OCI-LY7 (cell line): ENCODE data around the gene PGM2L1. TPM values are rescaled to one million over a fixed set of nuclear protein-coding genes. Genes with fewer than 3 reads are reported as not detected.

Experiments
- Bru-seq: library from RNA; stranded (reverse); fragments of 400-500 nt; gene quantifications from one replicate; lab custom pipeline; 2021; lab: Mats Ljungman, UMichigan
- BruChase-seq, 2 experiments: library from RNA; stranded (reverse); fragments of 400-500 nt; gene quantifications; one replicate each; lab custom pipeline; 2021; lab: Mats Ljungman, UMichigan
- BruUV-seq: library from RNA; stranded (reverse); fragments of 400-500 nt; replicated peaks from 2 replicates; lab custom pipeline; 2021; lab: Mats Ljungman, UMichigan
- CTCF ChIA-PET: fragments of 300-600 bp; sonication (Branson Sonifier 250); formaldehyde crosslinking; loops from one replicate; lab custom pipeline; 2022; ENCODE audit warnings: antibody characterized with exemption; ENCODE audit not compliant: unreplicated experiment; lab: Charles Lee
- POLR2A ChIA-PET: fragments of 300-600 bp; sonication (Branson Sonifier 250); formaldehyde crosslinking; loops from one replicate; lab custom pipeline; 2022; ENCODE audit warnings: antibody characterized with exemption; lab: Charles Lee
- DNase-seq: peaks from one replicate; pipeline ENCODE4 v3.0.0-alpha.2; 2015; ENCODE audit warnings: low spot score
- H2AFZ ChIP-seq: fragments of 200-600 bp; sonication (generic), shearing (Covaris generic); 2 replicates; pipeline ENCODE4 v1.6.1; 2014; ENCODE audit warnings: mild to moderate bottlenecking, antibody characterized with exemption, low read length, moderate library complexity
- H3K27ac ChIP-seq: fragments of 200-600 bp; sonication (generic); 2 replicates; pipeline ENCODE4 v1.5.1; 2014; ENCODE audit warnings: mixed run types, low read depth, mild to moderate bottlenecking, moderate library complexity, low read length, inconsistent platforms; ENCODE audit not compliant: poor library complexity, severe bottlenecking
- H3K36me3 ChIP-seq: fragments of 200-600 bp; sonication (generic); 2 replicates; pipeline ENCODE4 v1.6.1; 2014; ENCODE audit warnings: mild to moderate bottlenecking, antibody characterized with exemption, low read length, moderate library complexity, mixed read lengths; ENCODE audit not compliant: insufficient read depth
- H3K4me1 ChIP-seq: fragments of 200-600 bp; sonication (generic); 2 replicates; pipeline ENCODE4 v1.5.1; 2014; ENCODE audit warnings: mild to moderate bottlenecking, low read length; ENCODE audit not compliant: insufficient read depth, poor library complexity, severe bottlenecking
- H3K4me2 ChIP-seq: fragments of 200-600 bp; sonication (generic); 2 replicates; pipeline ENCODE4 v1.6.1; 2014; ENCODE audit warnings: mild to moderate bottlenecking, low read length
- H3K4me3 ChIP-seq: fragments of 200-600 bp; sonication (generic); 2 replicates; pipeline ENCODE4 v1.5.1; 2014; ENCODE audit warnings: mild to moderate bottlenecking, low read depth, low read length; ENCODE audit not compliant: poor library complexity, severe bottlenecking
- H3K79me2 ChIP-seq: fragments of 200-600 bp; sonication (generic); 2 replicates; pipeline ENCODE4 v1.6.1; 2016; ENCODE audit warnings: low read depth, mild to moderate bottlenecking, low read length, moderate library complexity, mixed read lengths; ENCODE audit not compliant: insufficient read depth
- H3K9me2 ChIP-seq: fragments of 200-600 bp; sonication (generic); 2 replicates; pipeline ENCODE4 v1.6.1; 2016; ENCODE audit warnings: mild to moderate bottlenecking, low read length, mixed read lengths; ENCODE audit not compliant: insufficient read depth
- H3K9me3 ChIP-seq: fragments of 200-600 bp; sonication (generic); 2 replicates; pipeline ENCODE4 v1.6.1; 2014; ENCODE audit warnings: mild to moderate bottlenecking, mixed run types, low read length, mixed read lengths
- H4K20me1 ChIP-seq: fragments of 200-600 bp; sonication (generic); 2 replicates; pipeline ENCODE4 v1.6.1; 2014; ENCODE audit warnings: mild to moderate bottlenecking, antibody characterized with exemption, low read length, moderate library complexity, mixed read lengths; ENCODE audit not compliant: insufficient read depth
- CTCF ChIP-seq: fragments of 200-600 bp; sonication (generic); conservative IDR thresholded peaks from 2 replicates; pipeline ENCODE4 v1.5.1; 2014; ENCODE audit warnings: mild to moderate bottlenecking, antibody characterized with exemption, low read length, moderate library complexity, mixed read lengths
- EZH2phosphoT487 ChIP-seq: fragments of 200-600 bp; sonication (generic); IDR thresholded peaks from 2 replicates; pipeline ENCODE4 v1.6.1; 2018; ENCODE audit warnings: low read depth, borderline replicate concordance, mild to moderate bottlenecking, mixed run types, antibody characterized with exemption, low read length, moderate library complexity, mixed read lengths
- intact Hi-C: fragments of 100-400 bp; cut with micrococcal nuclease; formaldehyde crosslinking; loops from one replicate; pipeline ENCODE4 v1.10.0; 2022; ENCODE audit not compliant: unreplicated experiment
- long read RNA-seq: library from polyadenylated mRNA; stranded (forward); transcript quantifications from one replicate; pipeline ENCODE4 v2.0.0, GENCODE V29; 2022
- total RNA-seq, 2 experiments: library from RNA; depleted of rRNA in 1 of 2; stranded (reverse); fragments of >200 nt in 1 of 2; shearing (Covaris generic) in 1 of 2; gene quantifications; 2 replicates each; pipeline ENCODE4 v1.2.3, GENCODE V29; 2014 to 2022

Gene PGM2L1
- total RNA-seq (2014; rRNA removed; shearing (Covaris generic)), result 0.28 and 0.79 TPM in 2 replicates
- 0.78 and 0.87 TPM in 2 replicates for total RNA-seq (2022)
- percentile 28 among the genes with signal in this experiment for Bru-seq, nascent RNA
- BruChase-seq, experiment 1, labeled RNA remaining after a 6-hour chase, result percentile 24 among the genes with signal in this experiment
- percentile 30 among the genes with signal in this experiment for BruChase-seq, experiment 2, labeled RNA remaining after a 2-hour chase
- long read RNA-seq, full-length matches to known transcripts, result 1 of 2 reads
- long read RNA-seq, partial matches to known transcripts, result 0 of 2 reads
- long read RNA-seq, other reads (novel, unspliced or antisense), result 1 of 2 reads

GRCh38 chr11:74398244-74399159 lies at the start of gene PGM2L1:
Gene PGM2L1 (minus strand): TSS chr11:74398433. CDS start chr11:74398161, 272 bp downstream.
- H3K9me3 ChIP-seq, result no peaks in the 10 kb centered on the region
- CTCF ChIA-PET, result interaction anchor here (0.5 to 1.0 kb wide), 3 partner anchors 9 to 1020 kb away, joined by 3 to 4 read pairs (median 3); no protein-coding TSS in a partner anchor
- intact Hi-C loops, result no loop called here
- no peaks in the 10 kb centered on the region for H4K20me1 ChIP-seq
- peak within 1 kb of the TSS; percentile 100 for H3K4me2 ChIP-seq
- TF ChIP-seq EZH2phosphoT487, result no peak
- no peak for TF ChIP-seq CTCF
- POLR2A ChIA-PET, result interaction anchor here (0.5 to 1.5 kb wide), 5 partner anchors 9 to 414 kb away, joined by 3 read pairs; no protein-coding TSS in a partner anchor
- no peaks in the 10 kb centered on the region for H3K9me2 ChIP-seq
- no peaks in the 10 kb centered on the region for H3K79me2 ChIP-seq
- peak within 1 kb of the TSS; percentile 76 for H3K4me3 ChIP-seq
- peak; percentile 93 for DNase-seq
- H3K4me1 ChIP-seq, result peaks cover 14% of the 10 kb centered on the region
- H3K27ac ChIP-seq, result peak within 1 kb of the TSS; percentile 31
- H3K36me3 ChIP-seq, result no peaks in the 10 kb centered on the region
- BruUV-seq, result no TSS peak
- peak within 1 kb of the TSS; percentile 75 for H2AFZ ChIP-seq

- Histone ChIP-seq H3K9me3 (no peaks in the 10 kb centered on the region), H3K36me3 (no peaks in the 10 kb centered on the region), H3K4me2 (no peak overlapping the region), H4K20me1 (no peaks in the 10 kb centered on the region), H3K9me2 (no peaks in the 10 kb centered on the region), H3K27ac (no peak overlapping the region), H3K79me2 (no peaks in the 10 kb centered on the region), H2AFZ (no peak overlapping the region), H3K4me3 (no peak overlapping the region), H3K4me1 (peaks cover 5% of the 10 kb centered on the region)
- no peak for TF ChIP-seq EZH2phosphoT487
- intact Hi-C loops, result loop anchor here (5.0 kb wide), 2 partner anchors 190 to 485 kb away; no protein-coding TSS in a partner anchor
- DNase-seq, result no peak
- no TSS peak for BruUV-seq
- ChIA-PET CTCF (interaction anchor here (0.6 kb wide), 1 partner anchor 9 kb away, joined by 3 read pairs; no protein-coding TSS in a partner anchor), POLR2A (interaction anchor here (0.7 kb wide), 1 partner anchor 278 kb away, joined by 3 read pairs; no protein-coding TSS in a partner anchor)
These were observed 49.5 kb upstream of the PGM2L1 start for GRCh38 chr11:74447720-74448119.

GRCh38 chr11:74446532-74446938 lies 48.3 kb upstream of the PGM2L1 start:
- H3K27ac ChIP-seq, result no peak overlapping the region
- no peaks in the 10 kb centered on the region for H3K79me2 ChIP-seq
- no peaks in the 10 kb centered on the region for H3K36me3 ChIP-seq
- peaks cover 5% of the 10 kb centered on the region for H3K4me1 ChIP-seq
- intact Hi-C loops, result loop anchor here (5.0 kb wide), 2 partner anchors 189 to 484 kb away; no protein-coding TSS in a partner anchor
- no peak overlapping the region for H2AFZ ChIP-seq
- TF ChIP-seq CTCF (no peak), EZH2phosphoT487 (no peak)
- POLR2A ChIA-PET, result no interaction called here
- CTCF ChIA-PET, result no interaction called here
- BruUV-seq, result no TSS peak
- H3K9me2 ChIP-seq, result no peaks in the 10 kb centered on the region
- no peaks in the 10 kb centered on the region for H3K9me3 ChIP-seq
- no peak overlapping the region for H3K4me3 ChIP-seq
- H4K20me1 ChIP-seq, result no peaks in the 10 kb centered on the region
- no peak for DNase-seq
- H3K4me2 ChIP-seq, result no peak overlapping the region
